Measurements from ENCODE around the gene LDOC1. TPM values are rescaled to one million over a fixed set of nuclear protein-coding genes. Genes with fewer than 3 reads are reported as not detected.

The LDOC1 gene
- total RNA-seq, 4 donors from 2014 or later, result 4.5 to 11.6 (median 9.8) TPM

DNA sequence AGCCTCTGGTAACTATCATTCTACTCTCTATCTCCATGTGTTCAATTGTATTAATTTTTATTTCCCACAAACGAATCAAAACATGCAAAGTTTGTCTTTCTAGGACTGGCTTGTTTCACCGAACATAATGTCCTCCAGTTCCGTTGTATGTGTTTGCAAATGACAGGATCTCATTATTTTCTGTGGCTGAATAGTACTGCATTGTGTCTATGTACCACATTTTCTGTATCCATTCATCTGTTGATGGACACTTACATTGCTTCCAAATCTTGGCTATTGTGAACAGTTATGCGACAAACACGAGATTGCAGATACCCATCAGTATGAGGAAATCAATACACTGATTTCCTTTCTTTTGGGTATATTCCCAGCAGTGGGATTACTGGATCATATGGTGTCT lies 8.4 kb upstream of the LDOC1 start:
- no peaks in the 10 kb centered on the region for H3K9me3 ChIP-seq
- no peaks in the 10 kb centered on the region for H3K36me3 ChIP-seq
- no peak for DNase-seq (ENCODE audit: low spot score in 2 of 2)
- no peaks in the 10 kb centered on the region for H3K27me3 ChIP-seq
- WGBS, result 85% methylated on average over 5 of the region's 5 CpGs
- H3K4me1 ChIP-seq, result no peaks in the 10 kb centered on the region
- no peak overlapping the region for H3K27ac ChIP-seq
- no peak for TF ChIP-seq EP300 (IDR thresholded peaks at IDR 0.05)
- no peak for TF ChIP-seq POLR2AphosphoS5 (IDR thresholded peaks at IDR 0.05)
- TF ChIP-seq, protein P1, sequence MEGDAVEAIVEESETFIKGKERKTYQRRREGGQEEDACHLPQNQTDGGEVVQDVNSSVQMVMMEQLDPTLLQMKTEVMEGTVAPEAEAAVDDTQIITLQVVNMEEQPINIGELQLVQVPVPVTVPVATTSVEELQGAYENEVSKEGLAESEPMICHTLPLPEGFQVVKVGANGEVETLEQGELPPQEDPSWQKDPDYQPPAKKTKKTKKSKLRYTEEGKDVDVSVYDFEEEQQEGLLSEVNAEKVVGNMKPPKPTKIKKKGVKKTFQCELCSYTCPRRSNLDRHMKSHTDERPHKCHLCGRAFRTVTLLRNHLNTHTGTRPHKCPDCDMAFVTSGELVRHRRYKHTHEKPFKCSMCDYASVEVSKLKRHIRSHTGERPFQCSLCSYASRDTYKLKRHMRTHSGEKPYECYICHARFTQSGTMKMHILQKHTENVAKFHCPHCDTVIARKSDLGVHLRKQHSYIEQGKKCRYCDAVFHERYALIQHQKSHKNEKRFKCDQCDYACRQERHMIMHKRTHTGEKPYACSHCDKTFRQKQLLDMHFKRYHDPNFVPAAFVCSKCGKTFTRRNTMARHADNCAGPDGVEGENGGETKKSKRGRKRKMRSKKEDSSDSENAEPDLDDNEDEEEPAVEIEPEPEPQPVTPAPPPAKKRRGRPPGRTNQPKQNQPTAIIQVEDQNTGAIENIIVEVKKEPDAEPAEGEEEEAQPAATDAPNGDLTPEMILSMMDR (IDR thresholded peaks at IDR 0.05), result no peak
- TF ChIP-seq POLR2A (IDR thresholded peaks at IDR 0.05), result no peak
- H3K4me3 ChIP-seq, result no peak overlapping the region

DNA sequence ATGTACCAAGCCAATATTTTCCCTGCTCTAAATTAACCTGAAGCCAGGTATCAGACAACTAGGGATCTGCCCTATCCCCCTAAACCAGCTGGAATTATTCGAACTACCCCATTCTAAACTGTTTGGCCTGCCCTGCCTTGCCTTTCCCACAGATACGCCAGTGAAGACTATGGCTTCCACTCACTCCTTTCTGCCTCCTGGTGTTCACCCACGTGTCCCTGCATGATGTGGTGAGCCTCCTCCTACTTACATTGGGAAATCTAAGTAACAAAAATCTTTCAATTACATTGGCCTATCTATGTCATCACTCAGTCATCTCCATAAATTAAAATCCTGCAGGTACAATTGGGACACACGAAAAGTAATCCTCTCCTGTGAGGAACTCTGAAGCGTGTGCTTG lies 6.1 kb upstream of the LDOC1 start:
- Histone ChIP-seq H3K27me3 (no peaks in the 10 kb centered on the region), H3K9me3 (no peaks in the 10 kb centered on the region), H3K36me3 (no peaks in the 10 kb centered on the region), H3K4me1 (no peaks in the 10 kb centered on the region), H3K27ac (no peak overlapping the region), H3K4me3 (no peak overlapping the region)
- 59% methylated on average over 5 of the region's 5 CpGs for WGBS
- TF ChIP-seq EP300 (IDR thresholded peaks at IDR 0.05), result no peak
- no peak for TF ChIP-seq POLR2AphosphoS5 (IDR thresholded peaks at IDR 0.05)
- TF ChIP-seq, protein P1 (IDR thresholded peaks at IDR 0.05), result no peak
- no peak for TF ChIP-seq POLR2A (IDR thresholded peaks at IDR 0.05)
- DNase-seq (ENCODE audit: low spot score in 2 of 2), result no peak

DNA sequence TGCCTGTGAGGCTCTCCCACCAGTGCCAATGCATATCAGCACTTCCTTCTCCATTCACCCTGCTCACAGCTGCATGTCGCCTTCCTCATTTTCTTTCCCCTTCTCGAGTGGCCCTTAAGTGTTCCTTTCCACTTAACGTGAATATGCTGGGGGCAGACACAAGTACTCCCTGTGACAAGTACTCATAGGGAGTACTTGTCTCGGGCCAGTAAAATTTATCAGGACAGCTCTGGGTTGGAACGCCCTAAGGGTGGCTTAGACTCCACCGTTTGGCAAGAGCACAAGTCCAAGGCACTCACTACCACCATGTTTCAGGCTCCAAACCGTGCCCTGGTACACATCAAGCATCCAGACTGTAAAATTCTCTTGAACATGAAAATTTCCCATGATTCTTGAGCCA lies 3.9 kb upstream of the LDOC1 start:
- Histone ChIP-seq H3K27me3 (no peaks in the 10 kb centered on the region), H3K4me3 (no peak overlapping the region), H3K36me3 (no peaks in the 10 kb centered on the region), H3K27ac (no peak overlapping the region), H3K4me1 (peaks cover 4% of the 10 kb centered on the region), H3K9me3 (no peaks in the 10 kb centered on the region)
- 65% methylated on average over 7 of the region's 7 CpGs for WGBS
- no peak for DNase-seq (ENCODE audit: low spot score in 2 of 2)
- no peak for TF ChIP-seq POLR2A (IDR thresholded peaks at IDR 0.05)
- no peak for TF ChIP-seq POLR2AphosphoS5 (IDR thresholded peaks at IDR 0.05)
- no peak for TF ChIP-seq EP300 (IDR thresholded peaks at IDR 0.05)
- TF ChIP-seq, protein P1 (IDR thresholded peaks at IDR 0.05), result no peak

DNA sequence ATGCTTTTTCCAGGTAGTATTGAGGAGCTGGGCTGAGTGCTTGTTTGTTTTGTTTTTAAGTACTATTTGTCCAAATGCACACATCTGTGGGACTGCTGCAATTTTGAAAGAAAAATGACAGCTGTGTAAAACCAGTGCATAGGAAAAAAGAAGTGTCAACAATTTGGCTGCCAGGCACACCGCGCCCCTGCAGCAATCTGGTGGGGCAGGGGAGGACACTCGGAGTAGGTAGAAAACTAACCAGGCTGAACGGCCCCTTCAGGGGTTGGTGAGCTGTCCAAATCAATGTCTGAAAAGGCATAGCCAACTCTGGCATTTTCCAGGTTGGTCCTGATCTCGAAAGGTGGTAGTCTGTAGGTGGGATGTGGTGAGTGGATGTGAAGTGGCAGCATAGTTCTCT lies 1.1 kb downstream of the LDOC1 start:
- DNase-seq (ENCODE audit: low spot score in 2 of 2), result no peak
- WGBS, result 72% methylated on average over 5 of the region's 5 CpGs
- Histone ChIP-seq H3K4me3 (peak overlapping the region; percentile 55), H3K9me3 (no peaks in the 10 kb centered on the region), H3K27ac (no peak overlapping the region), H3K4me1 (peaks cover 4% of the 10 kb centered on the region), H3K36me3 (no peaks in the 10 kb centered on the region), H3K27me3 (no peaks in the 10 kb centered on the region)
- TF ChIP-seq EP300 (IDR thresholded peaks at IDR 0.05) (no peak), POLR2A (IDR thresholded peaks at IDR 0.05) (no peak), POLR2AphosphoS5 (IDR thresholded peaks at IDR 0.05) (no peak)
- TF ChIP-seq, protein P1 (IDR thresholded peaks at IDR 0.05), result no peak

DNA sequence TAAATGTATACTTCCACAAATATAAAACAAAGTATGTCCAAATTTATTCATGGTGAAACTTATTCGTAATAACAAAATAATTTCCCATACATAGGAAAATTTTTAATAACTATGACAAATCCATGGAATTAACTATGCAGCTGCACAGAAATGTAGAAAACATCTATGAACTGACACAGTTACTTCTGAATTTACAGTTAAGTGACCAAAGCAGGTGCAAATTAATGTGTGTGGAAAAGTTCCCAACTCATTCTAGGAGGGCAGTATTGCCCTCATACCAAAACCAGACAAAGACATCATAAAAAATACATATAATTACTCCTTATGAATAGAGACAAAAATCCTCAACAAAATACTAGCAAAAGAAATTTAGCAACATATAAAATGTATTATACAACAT lies 12.5 kb downstream of the LDOC1 start:
- TF ChIP-seq EP300 (IDR thresholded peaks at IDR 0.05) (no peak), POLR2A (IDR thresholded peaks at IDR 0.05) (no peak), POLR2AphosphoS5 (IDR thresholded peaks at IDR 0.05) (no peak)
- TF ChIP-seq, protein P1 (IDR thresholded peaks at IDR 0.05), result no peak
- Histone ChIP-seq H3K4me1 (no peaks in the 10 kb centered on the region), H3K4me3 (no peak overlapping the region), H3K36me3 (no peaks in the 10 kb centered on the region), H3K27me3 (no peaks in the 10 kb centered on the region), H3K9me3 (no peaks in the 10 kb centered on the region), H3K27ac (no peak overlapping the region)
- 80% methylated on average over 1 of the region's 1 CpG for WGBS
- no peak for DNase-seq (ENCODE audit: low spot score in 2 of 2)
